ENCODE results near the gene FBXL13. TPM values are rescaled to one million over a fixed set of nuclear protein-coding genes. Genes with fewer than 3 reads are reported as not detected.

The FBXL13 gene
- total RNA-seq, 4 donors from 2014 or later: 0.40 to 0.95 (median 0.51) TPM

GRCh38 chr7:102834999-102835398 is 239.6 kb downstream of the FBXL13 start:
- Histone ChIP-seq H3K9me3 (no peaks in the 10 kb centered on the region), H3K4me3 (no peak overlapping the region), H3K27ac (no peak overlapping the region), H3K27me3 (no peaks in the 10 kb centered on the region), H3K36me3 (peaks cover 0 to 11% (median 0%) of the 10 kb centered on the region in 3 donors), H3K4me1 (peaks cover 0 to 16% (median 4%) of the 10 kb centered on the region in 3 donors)
- intact Hi-C loops (cut with DNase I): no loop called here
- TF ChIP-seq POLR2A (IDR thresholded peaks at IDR 0.05): no peak
- no peak for TF ChIP-seq CTCF (IDR thresholded peaks at IDR 0.05)
- WGBS, 2 donors: 0 to 71% methylated on average over 1 of the region's 1 CpG
- no peak for DNase-seq

- DNase-seq: no peak
- no peaks in the 10 kb centered on the region for H3K27me3 ChIP-seq
- TF ChIP-seq POLR2A (IDR thresholded peaks at IDR 0.05) (no peak), CTCF (IDR thresholded peaks at IDR 0.05) (no peak)
- H3K9me3 ChIP-seq: no peaks in the 10 kb centered on the region
- no peak overlapping the region for H3K4me3 ChIP-seq
- intact Hi-C loops (cut with DNase I): no loop called here
- H3K27ac ChIP-seq: no peak overlapping the region
- H3K36me3 ChIP-seq: peaks cover 0 to 16% (median 0%) of the 10 kb centered on the region in 3 donors
- H3K4me1 ChIP-seq: peaks cover 0 to 16% (median 4%) of the 10 kb centered on the region in 3 donors
- WGBS, 2 donors: 43 to 60% methylated on average over 1 of the region's 1 CpG
These were observed 240.1 kb downstream of the FBXL13 start for GRCh38 chr7:102834466-102834865.

- Histone ChIP-seq H3K27ac (no peak overlapping the region), H3K27me3 (no peaks in the 10 kb centered on the region), H3K4me3 (no peak overlapping the region), H3K4me1 (peaks cover 0 to 16% (median 4%) of the 10 kb centered on the region in 3 donors), H3K36me3 (peaks cover 0 to 22% (median 4%) of the 10 kb centered on the region in 3 donors), H3K9me3 (no peaks in the 10 kb centered on the region)
- WGBS, 2 donors: 89 to 90% methylated on average over 5 of the region's 5 CpGs
- intact Hi-C loops (cut with DNase I): no loop called here
- TF ChIP-seq POLR2A (IDR thresholded peaks at IDR 0.05): no peak
- no peak for TF ChIP-seq CTCF (IDR thresholded peaks at IDR 0.05)
- DNase-seq: no peak
These were observed 241.3 kb downstream of the FBXL13 start for GRCh38 chr7:102833343-102833742.

- WGBS, 2 donors: 55 to 90% methylated on average over 1 of the region's 1 CpG
- H3K4me1 ChIP-seq: peaks cover 0 to 16% (median 4%) of the 10 kb centered on the region in 3 donors
- H3K36me3 ChIP-seq: peaks cover 0 to 22% (median 4%) of the 10 kb centered on the region in 3 donors
- H3K4me3 ChIP-seq: no peak overlapping the region
- no peaks in the 10 kb centered on the region for H3K27me3 ChIP-seq
- no peaks in the 10 kb centered on the region for H3K9me3 ChIP-seq
- intact Hi-C loops (cut with DNase I): no loop called here
- TF ChIP-seq CTCF (IDR thresholded peaks at IDR 0.05) (no peak), POLR2A (IDR thresholded peaks at IDR 0.05) (no peak)
- no peak for DNase-seq
- H3K27ac ChIP-seq: no peak overlapping the region
These were observed 241.9 kb downstream of the FBXL13 start for GRCh38 chr7:102832674-102833073.

- Histone ChIP-seq H3K27me3 (no peaks in the 10 kb centered on the region), H3K27ac (no peak overlapping the region), H3K36me3 (peaks cover 0 to 32% (median 10%) of the 10 kb centered on the region in 3 donors), H3K4me3 (no peak overlapping the region), H3K4me1 (peaks cover 0 to 4% (median 0%) of the 10 kb centered on the region in 3 donors), H3K9me3 (no peaks in the 10 kb centered on the region)
- WGBS, 2 donors: 82 to 87% methylated on average over 2 of the region's 2 CpGs
- intact Hi-C loops (cut with DNase I): no loop called here
- TF ChIP-seq POLR2A (IDR thresholded peaks at IDR 0.05) (no peak), CTCF (IDR thresholded peaks at IDR 0.05) (no peak)
- DNase-seq: no peak
These were observed 244.4 kb downstream of the FBXL13 start for GRCh38 chr7:102830197-102830596.
